HepG2 (cell line): Measurements from ENCODE around the gene ZNF175. TPM values are rescaled to one million over a fixed set of nuclear protein-coding genes. Genes with fewer than 3 reads are reported as not detected.

Experiments used
- ATF7-NPFF ChIP-seq: sonication (generic); formaldehyde crosslinking; IDR thresholded peaks from 2 replicates; pipeline ENCODE4 v1.8.1; 2023; ENCODE audit warnings: mild to moderate bottlenecking, low read depth, missing genetic modification reagents, moderate library complexity
- DPF2 ChIP-seq: sonication (generic); formaldehyde crosslinking; IDR thresholded peaks from 2 replicates; pipeline ENCODE4 v1.4.0; 2020; ENCODE audit warnings: mild to moderate bottlenecking, low read depth, missing genetic modification reagents, borderline replicate concordance
- IKZF4 ChIP-seq: sonication (generic); formaldehyde crosslinking; IDR thresholded peaks from 2 replicates; pipeline ENCODE4 v1.5.1; 2020; ENCODE audit warnings: borderline replicate concordance, mild to moderate bottlenecking, low read depth, missing genetic modification reagents; ENCODE audit errors: not compliant biosample characterization
- MED1 ChIP-seq: sonication (generic); formaldehyde crosslinking; IDR thresholded peaks from 2 replicates; pipeline ENCODE4 v1.4.0; 2020; ENCODE audit warnings: missing genetic modification reagents
- NFKBIZ ChIP-seq: IDR thresholded peaks from 2 replicates; pipeline ENCODE4 v1.6.1; 2018; ENCODE audit warnings: missing genetic modification reagents, missing compliant biosample characterization
- SAP130 ChIP-seq: IDR thresholded peaks from 2 replicates; pipeline ENCODE4 v1.6.1; 2016; ENCODE audit warnings: low read depth
- TEAD3 ChIP-seq: optimal IDR thresholded peaks from 2 replicates; pipeline ENCODE3; 2016; ENCODE audit warnings: borderline replicate concordance
- ZFP1 ChIP-seq: IDR thresholded peaks from 2 replicates; pipeline ENCODE4 v1.6.1; 2016
- ZKSCAN5 ChIP-seq: sonication (generic); formaldehyde crosslinking; IDR thresholded peaks from 2 replicates; pipeline ENCODE4 v1.5.1; 2020; ENCODE audit warnings: mild to moderate bottlenecking, missing genetic modification reagents
- ZNF496 ChIP-seq: sonication (generic); formaldehyde crosslinking; IDR thresholded peaks from 2 replicates; pipeline ENCODE4 v1.8.1; 2023; ENCODE audit warnings: mild to moderate bottlenecking, moderate library complexity, missing genetic modification reagents; ENCODE audit not compliant: insufficient replicate concordance
- ZNF841 ChIP-seq: sonication (generic); formaldehyde crosslinking; IDR thresholded peaks from 2 replicates; pipeline ENCODE4 v1.8.1; 2023; ENCODE audit warnings: missing genetic modification reagents, borderline replicate concordance
- polyA plus RNA-seq, 8 experiments: library from polyadenylated mRNA; depleted of rRNA in 3 of 8; stranded (reverse) in 7 of 8; unstranded in 1 of 8; fragments of >200 nt; fragmentation: Illumina TruSeq in 4 of 8; extraction: Trizol in 4 of 8; gene quantifications; 2 replicates each; pipeline versions ENCODE4 v1.2.1 to v1.2.3, GENCODE V29; 2011 to 2016; ENCODE audit warnings: low read depth in 4 of 8, missing spikeins in 1 of 8, mixed read lengths in 1 of 8; ENCODE audit not compliant: insufficient read depth in 1 of 8
- total RNA-seq, 5 experiments: library from RNA; depleted of rRNA; stranded (reverse); fragments of >200 nt; fragmentation: Illumina TruSeq; extraction: Trizol; gene quantifications; 2 replicates each; pipeline ENCODE4 v1.2.3, GENCODE V29; 2016; ENCODE audit warnings: low read depth in 1 of 5
- TF ChIP-seq, protein P1 (sequence below): sonication (generic); formaldehyde crosslinking; IDR thresholded peaks from 2 replicates; pipeline ENCODE4 v1.8.0; 2022; ENCODE audit warnings: mild to moderate bottlenecking, missing genetic modification reagents, borderline replicate concordance
- TF ChIP-seq, protein P2 (sequence below), 2 experiments: fragments of 450-650 bp in 1 of 2; sonication (generic) in 1 of 2; formaldehyde crosslinking; IDR thresholded peaks; 2 replicates each; pipeline versions ENCODE4 v1.5.0 to v1.8.0; 2020 to 2022; ENCODE audit warnings: mild to moderate bottlenecking in 1 of 2, missing genetic modification reagents in 1 of 2
- TF ChIP-seq, protein P3 (sequence below): sonication (generic); formaldehyde crosslinking; IDR thresholded peaks from 2 replicates; pipeline ENCODE4 v1.8.0; 2022; ENCODE audit warnings: missing genetic modification reagents, mild to moderate bottlenecking, moderate library complexity, borderline replicate concordance
- TF ChIP-seq, protein P4 (sequence below): sonication (generic); formaldehyde crosslinking; conservative IDR thresholded peaks from 2 replicates; pipeline ENCODE4 v1.8.0; 2022; ENCODE audit warnings: mild to moderate bottlenecking, moderate library complexity, missing genetic modification reagents
- TF ChIP-seq, protein P5 (sequence below): sonication (generic); formaldehyde crosslinking; conservative IDR thresholded peaks from 2 replicates; pipeline ENCODE4 v1.4.0; 2020; ENCODE audit warnings: missing genetic modification reagents

ZNF175 gene
- total and polyA plus RNA-seq, 2 of the 13 experiments (the other 11 are each of a cell fraction or from before 2014, with no cell fraction given): 1.2 to 1.5 TPM

DNA sequence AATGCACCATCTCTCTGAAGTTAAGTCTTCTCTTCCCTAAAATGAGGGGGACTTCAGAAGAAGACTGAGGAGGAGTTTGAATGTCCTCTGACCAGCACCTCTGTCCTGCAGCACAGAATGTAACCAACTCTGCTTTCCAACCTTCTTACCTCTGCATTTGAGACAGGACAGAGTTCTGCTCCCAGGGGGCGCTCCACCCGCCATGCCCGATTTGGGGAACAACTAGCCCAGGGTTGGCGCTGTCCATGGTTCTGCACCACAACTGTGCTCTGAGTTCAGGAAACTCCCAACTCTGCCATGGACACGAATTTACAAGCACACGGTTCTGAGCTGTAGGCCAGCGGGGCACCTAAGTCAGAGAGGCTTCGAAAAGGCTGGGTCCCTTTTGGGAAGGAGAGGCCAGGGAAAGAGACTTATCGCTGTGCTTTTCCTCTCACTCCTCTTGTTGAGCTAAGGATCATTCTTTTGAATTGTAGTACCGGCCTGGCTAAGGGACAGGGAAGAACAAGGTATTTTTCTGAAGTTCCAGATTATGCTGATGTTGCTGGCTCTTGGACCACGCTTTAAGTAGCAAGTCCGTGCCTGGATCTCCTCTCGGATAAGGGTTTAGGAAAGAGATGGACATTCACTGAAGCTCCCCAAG is 37.0 kb downstream of the ZNF175 start (continued):
- TF ChIP-seq, protein P1, sequence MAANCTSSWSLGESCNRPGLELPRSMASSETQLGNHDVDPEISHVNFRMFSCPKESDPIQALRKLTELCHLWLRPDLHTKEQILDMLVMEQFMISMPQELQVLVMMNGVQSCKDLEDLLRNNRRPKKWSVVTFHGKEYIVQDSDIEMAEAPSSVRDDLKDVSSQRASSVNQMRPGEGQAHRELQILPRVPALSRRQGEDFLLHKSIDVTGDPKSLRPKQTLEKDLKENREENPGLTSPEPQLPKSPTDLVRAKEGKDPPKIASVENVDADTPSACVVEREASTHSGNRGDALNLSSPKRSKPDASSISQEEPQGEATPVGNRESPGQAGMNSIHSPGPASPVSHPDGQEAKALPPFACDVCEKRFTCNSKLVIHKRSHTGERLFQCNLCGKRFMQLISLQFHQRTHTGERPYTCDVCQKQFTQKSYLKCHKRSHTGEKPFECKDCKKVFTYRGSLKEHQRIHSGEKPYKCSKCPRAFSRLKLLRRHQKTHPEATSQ (CRISPR knock-in tag): 0 out of 2 replicates have a peak, but pooled peaks have one; percentile 63
- peak; percentile 58 for TF ChIP-seq TEAD3 (CRISPR knock-in tag)
- peak; percentile 93 for TF ChIP-seq NFKBIZ (CRISPR knock-in tag)
- TF ChIP-seq, protein P2, sequence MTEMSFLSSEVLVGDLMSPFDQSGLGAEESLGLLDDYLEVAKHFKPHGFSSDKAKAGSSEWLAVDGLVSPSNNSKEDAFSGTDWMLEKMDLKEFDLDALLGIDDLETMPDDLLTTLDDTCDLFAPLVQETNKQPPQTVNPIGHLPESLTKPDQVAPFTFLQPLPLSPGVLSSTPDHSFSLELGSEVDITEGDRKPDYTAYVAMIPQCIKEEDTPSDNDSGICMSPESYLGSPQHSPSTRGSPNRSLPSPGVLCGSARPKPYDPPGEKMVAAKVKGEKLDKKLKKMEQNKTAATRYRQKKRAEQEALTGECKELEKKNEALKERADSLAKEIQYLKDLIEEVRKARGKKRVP (CRISPR knock-in tag; IDR thresholded peaks at IDR 0.05): peak in 1 of 2 experiments; percentile 52; a peak in 1 of 4 replicates
- TF ChIP-seq IKZF4 (CRISPR knock-in tag): peak; percentile 87
- TF ChIP-seq, protein P3, sequence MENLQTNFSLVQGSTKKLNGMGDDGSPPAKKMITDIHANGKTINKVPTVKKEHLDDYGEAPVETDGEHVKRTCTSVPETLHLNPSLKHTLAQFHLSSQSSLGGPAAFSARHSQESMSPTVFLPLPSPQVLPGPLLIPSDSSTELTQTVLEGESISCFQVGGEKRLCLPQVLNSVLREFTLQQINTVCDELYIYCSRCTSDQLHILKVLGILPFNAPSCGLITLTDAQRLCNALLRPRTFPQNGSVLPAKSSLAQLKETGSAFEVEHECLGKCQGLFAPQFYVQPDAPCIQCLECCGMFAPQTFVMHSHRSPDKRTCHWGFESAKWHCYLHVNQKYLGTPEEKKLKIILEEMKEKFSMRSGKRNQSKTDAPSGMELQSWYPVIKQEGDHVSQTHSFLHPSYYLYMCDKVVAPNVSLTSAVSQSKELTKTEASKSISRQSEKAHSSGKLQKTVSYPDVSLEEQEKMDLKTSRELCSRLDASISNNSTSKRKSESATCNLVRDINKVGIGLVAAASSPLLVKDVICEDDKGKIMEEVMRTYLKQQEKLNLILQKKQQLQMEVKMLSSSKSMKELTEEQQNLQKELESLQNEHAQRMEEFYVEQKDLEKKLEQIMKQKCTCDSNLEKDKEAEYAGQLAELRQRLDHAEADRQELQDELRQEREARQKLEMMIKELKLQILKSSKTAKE (CRISPR knock-in tag): 0 out of 2 replicates have a peak, but pooled peaks have one; percentile 48
- TF ChIP-seq, protein P4, sequence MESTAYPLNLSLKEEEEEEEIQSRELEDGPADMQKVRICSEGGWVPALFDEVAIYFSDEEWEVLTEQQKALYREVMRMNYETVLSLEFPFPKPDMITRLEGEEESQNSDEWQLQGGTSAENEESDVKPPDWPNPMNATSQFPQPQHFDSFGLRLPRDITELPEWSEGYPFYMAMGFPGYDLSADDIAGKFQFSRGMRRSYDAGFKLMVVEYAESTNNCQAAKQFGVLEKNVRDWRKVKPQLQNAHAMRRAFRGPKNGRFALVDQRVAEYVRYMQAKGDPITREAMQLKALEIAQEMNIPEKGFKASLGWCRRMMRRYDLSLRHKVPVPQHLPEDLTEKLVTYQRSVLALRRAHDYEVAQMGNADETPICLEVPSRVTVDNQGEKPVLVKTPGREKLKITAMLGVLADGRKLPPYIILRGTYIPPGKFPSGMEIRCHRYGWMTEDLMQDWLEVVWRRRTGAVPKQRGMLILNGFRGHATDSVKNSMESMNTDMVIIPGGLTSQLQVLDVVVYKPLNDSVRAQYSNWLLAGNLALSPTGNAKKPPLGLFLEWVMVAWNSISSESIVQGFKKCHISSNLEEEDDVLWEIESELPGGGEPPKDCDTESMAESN (CRISPR knock-in tag): peak; percentile 91; the same call in 1 of the 2 replicates
- TF ChIP-seq ATF7-NPFF (CRISPR knock-in tag): peak; percentile 87
- peak; percentile 76 for TF ChIP-seq SAP130 (CRISPR knock-in tag)
- no peak for TF ChIP-seq DPF2
- peak; percentile 77; the same call in 1 of the 2 replicates for TF ChIP-seq ZNF841 (CRISPR knock-in tag)
- TF ChIP-seq, protein P5, sequence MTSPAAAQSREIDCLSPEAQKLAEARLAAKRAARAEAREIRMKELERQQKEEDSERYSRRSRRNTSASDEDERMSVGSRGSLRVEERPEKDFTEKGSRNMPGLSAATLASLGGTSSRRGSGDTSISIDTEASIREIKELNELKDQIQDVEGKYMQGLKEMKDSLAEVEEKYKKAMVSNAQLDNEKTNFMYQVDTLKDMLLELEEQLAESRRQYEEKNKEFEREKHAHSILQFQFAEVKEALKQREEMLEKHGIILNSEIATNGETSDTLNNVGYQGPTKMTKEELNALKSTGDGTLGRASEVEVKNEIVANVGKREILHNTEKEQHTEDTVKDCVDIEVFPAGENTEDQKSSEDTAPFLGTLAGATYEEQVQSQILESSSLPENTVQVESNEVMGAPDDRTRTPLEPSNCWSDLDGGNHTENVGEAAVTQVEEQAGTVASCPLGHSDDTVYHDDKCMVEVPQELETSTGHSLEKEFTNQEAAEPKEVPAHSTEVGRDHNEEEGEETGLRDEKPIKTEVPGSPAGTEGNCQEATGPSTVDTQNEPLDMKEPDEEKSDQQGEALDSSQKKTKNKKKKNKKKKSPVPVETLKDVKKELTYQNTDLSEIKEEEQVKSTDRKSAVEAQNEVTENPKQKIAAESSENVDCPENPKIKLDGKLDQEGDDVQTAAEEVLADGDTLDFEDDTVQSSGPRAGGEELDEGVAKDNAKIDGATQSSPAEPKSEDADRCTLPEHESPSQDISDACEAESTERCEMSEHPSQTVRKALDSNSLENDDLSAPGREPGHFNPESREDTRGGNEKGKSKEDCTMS: peak; percentile 89; the same call in 1 of the 2 replicates
- TF ChIP-seq ZKSCAN5 (CRISPR knock-in tag): no peak
- TF ChIP-seq MED1: peak; percentile 65; the same call in 1 of the 2 replicates
- 0 out of 2 replicates have a peak, but pooled peaks have one; percentile 28 for TF ChIP-seq ZFP1 (CRISPR knock-in tag)
- TF ChIP-seq ZNF496 (CRISPR knock-in tag): no peak
